Measurements from ENCODE around the gene PRAME.

DNA sequence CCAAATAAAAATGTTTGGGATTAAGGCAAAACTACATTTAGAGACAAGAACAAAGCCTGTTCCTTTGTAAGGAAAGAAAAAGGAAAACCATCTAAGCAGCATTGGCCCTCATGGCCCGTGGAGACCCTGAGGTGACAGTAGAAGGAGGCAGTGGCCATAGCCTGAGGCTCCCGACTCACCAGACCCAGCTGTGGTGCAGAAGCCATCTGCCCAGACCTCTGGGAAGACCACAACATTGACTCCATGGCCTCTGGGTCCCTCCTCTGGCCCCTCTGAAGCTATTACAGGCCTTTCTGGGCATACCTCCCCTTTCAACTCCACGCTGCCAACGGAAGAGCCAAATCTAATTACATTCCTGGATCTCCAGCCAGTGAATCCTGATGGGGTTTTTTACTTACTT lies 6.4 kb downstream of the PRAME start:
- TF ChIP-seq, protein P1, sequence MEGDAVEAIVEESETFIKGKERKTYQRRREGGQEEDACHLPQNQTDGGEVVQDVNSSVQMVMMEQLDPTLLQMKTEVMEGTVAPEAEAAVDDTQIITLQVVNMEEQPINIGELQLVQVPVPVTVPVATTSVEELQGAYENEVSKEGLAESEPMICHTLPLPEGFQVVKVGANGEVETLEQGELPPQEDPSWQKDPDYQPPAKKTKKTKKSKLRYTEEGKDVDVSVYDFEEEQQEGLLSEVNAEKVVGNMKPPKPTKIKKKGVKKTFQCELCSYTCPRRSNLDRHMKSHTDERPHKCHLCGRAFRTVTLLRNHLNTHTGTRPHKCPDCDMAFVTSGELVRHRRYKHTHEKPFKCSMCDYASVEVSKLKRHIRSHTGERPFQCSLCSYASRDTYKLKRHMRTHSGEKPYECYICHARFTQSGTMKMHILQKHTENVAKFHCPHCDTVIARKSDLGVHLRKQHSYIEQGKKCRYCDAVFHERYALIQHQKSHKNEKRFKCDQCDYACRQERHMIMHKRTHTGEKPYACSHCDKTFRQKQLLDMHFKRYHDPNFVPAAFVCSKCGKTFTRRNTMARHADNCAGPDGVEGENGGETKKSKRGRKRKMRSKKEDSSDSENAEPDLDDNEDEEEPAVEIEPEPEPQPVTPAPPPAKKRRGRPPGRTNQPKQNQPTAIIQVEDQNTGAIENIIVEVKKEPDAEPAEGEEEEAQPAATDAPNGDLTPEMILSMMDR (conservative IDR thresholded peaks at IDR 0.05), result no peak
- no peak for TF ChIP-seq EZH2 (IDR thresholded peaks at IDR 0.05; ENCODE audit: low read depth)
